Upper lobe of left lung (tissue), 4 donors: Measurements from ENCODE around the gene NPHP3.

Source experiments
- EP300 ChIP-seq, 4 donors: sonication (generic); formaldehyde crosslinking; IDR thresholded peaks; one replicate each; pipeline ENCODE4 v1.5.1; 2017; ENCODE audit warnings: antibody characterized with exemption in 4 of 4, control low read depth in 2 of 4
- POLR2A ChIP-seq, 4 donors: fragments of 450-650 bp; IDR thresholded peaks; one replicate each; pipeline ENCODE4 v1.5.1; 2016 to 2017; ENCODE audit warnings: antibody characterized with exemption in 4 of 4, mild to moderate bottlenecking in 2 of 4
- POLR2AphosphoS5 ChIP-seq, 2 donors: sonication (generic); formaldehyde crosslinking; IDR thresholded peaks; one replicate each; pipeline ENCODE4 v1.5.1; 2017; ENCODE audit warnings: antibody characterized with exemption in 2 of 2
- TF ChIP-seq, protein P1 (sequence below), 6 experiments: fragments of 450-650 bp in 4 of 6; fragments of 200-600 bp in 2 of 6; sonication (generic) in 2 of 6; IDR thresholded peaks; one replicate each; pipeline ENCODE4 v1.5.1; 2016 to 2019; ENCODE audit warnings: antibody characterized with exemption in 6 of 6

DNA sequence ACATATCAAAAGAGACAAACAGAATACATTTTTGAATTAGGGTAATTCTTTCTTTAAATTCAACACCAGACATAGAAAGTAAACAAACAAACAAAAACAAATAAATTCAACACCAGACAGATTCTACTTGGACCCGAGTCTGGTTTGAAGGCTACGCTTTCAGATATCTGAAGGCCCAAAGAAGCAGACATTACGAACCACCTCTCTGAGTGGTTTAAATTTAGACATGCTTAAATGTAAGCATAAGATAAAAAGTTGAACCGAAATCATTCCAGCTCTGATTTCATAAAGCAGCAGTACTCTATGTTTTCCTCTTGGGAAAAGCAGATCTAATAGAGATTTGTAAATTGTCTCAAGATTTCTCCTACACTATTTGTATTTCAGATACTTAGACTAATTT lies 32.2 kb downstream of the NPHP3 start:
- TF ChIP-seq, protein P1, sequence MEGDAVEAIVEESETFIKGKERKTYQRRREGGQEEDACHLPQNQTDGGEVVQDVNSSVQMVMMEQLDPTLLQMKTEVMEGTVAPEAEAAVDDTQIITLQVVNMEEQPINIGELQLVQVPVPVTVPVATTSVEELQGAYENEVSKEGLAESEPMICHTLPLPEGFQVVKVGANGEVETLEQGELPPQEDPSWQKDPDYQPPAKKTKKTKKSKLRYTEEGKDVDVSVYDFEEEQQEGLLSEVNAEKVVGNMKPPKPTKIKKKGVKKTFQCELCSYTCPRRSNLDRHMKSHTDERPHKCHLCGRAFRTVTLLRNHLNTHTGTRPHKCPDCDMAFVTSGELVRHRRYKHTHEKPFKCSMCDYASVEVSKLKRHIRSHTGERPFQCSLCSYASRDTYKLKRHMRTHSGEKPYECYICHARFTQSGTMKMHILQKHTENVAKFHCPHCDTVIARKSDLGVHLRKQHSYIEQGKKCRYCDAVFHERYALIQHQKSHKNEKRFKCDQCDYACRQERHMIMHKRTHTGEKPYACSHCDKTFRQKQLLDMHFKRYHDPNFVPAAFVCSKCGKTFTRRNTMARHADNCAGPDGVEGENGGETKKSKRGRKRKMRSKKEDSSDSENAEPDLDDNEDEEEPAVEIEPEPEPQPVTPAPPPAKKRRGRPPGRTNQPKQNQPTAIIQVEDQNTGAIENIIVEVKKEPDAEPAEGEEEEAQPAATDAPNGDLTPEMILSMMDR (IDR thresholded peaks at IDR 0.05) = no peak
- TF ChIP-seq POLR2A (IDR thresholded peaks at IDR 0.05) (no peak), POLR2AphosphoS5 (IDR thresholded peaks at IDR 0.05) (no peak), EP300 (IDR thresholded peaks at IDR 0.05) (no peak)
